Testis (tissue), 2 donors: ENCODE results near the gene B3GNT7.

Source experiments
- POLR2A ChIP-seq: fragments of 450-650 bp; IDR thresholded peaks from one replicate; pipeline ENCODE4 v1.6.1; 2017; ENCODE audit warnings: antibody characterized with exemption, mild to moderate bottlenecking, moderate library complexity
- TF ChIP-seq, protein P1 (sequence below), 3 experiments: fragments of 450-650 bp in 2 of 3; fragments of 200-600 bp in 1 of 3; sonication (generic) in 1 of 3; IDR thresholded peaks; one replicate each; pipeline ENCODE4 v1.5.1; 2016 to 2019; ENCODE audit warnings: antibody characterized with exemption in 3 of 3, mild to moderate bottlenecking in 2 of 3, moderate library complexity in 1 of 3

DNA sequence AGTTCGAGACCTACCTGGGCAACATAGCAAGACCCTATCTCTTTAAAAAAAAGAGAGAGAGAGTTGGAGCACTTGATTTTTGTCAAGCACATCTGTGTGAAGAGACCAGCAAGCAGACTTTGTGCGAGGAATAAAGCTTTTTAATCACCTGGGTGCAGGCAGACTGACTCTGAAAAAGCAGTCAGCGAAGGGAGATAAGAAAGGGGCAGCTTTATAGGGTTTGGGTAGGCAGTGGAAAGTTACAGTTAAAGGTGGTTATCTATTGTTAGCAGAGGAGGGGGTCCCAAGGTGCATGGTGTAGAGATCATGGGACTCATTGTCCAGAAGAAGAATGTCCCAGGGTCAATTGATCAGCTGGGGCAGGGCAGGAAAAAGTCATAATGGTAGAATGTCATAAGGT lies 34.4 kb downstream of the B3GNT7 start:
- no peak for TF ChIP-seq POLR2A
- TF ChIP-seq, protein P1, sequence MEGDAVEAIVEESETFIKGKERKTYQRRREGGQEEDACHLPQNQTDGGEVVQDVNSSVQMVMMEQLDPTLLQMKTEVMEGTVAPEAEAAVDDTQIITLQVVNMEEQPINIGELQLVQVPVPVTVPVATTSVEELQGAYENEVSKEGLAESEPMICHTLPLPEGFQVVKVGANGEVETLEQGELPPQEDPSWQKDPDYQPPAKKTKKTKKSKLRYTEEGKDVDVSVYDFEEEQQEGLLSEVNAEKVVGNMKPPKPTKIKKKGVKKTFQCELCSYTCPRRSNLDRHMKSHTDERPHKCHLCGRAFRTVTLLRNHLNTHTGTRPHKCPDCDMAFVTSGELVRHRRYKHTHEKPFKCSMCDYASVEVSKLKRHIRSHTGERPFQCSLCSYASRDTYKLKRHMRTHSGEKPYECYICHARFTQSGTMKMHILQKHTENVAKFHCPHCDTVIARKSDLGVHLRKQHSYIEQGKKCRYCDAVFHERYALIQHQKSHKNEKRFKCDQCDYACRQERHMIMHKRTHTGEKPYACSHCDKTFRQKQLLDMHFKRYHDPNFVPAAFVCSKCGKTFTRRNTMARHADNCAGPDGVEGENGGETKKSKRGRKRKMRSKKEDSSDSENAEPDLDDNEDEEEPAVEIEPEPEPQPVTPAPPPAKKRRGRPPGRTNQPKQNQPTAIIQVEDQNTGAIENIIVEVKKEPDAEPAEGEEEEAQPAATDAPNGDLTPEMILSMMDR (IDR thresholded peaks at IDR 0.05): no peak
